Amniotic epithelial cell (primary cell): ENCODE measurements around the gene BBLN.
"Not testable (repeated sequence)": the region's sequence is repeated elsewhere in the genome, so short reads cannot be mapped to it uniquely, and the experiment has no call there.

Source experiments
- DNase-seq: peaks from one replicate; pipeline ENCODE4 v3.0.0-alpha.2; 2010; ENCODE audit warnings: low read depth

Gene BBLN

GRCh38 chr9:128124873-128125579, 35.0 kb upstream of the BBLN start:
- DNase-seq: peak; percentile 52

- DNase-seq: no peak
Observed at GRCh38 chr9:128125580-128126354, 34.3 kb upstream of the BBLN start.

GRCh38 chr9:128127568-128127989, 32.5 kb upstream of the BBLN start, which contains the start of gene PTGES2:
Gene PTGES2, minus strand, starts transcription at chr9:128127729. Its CDS starts 12 bp downstream, at chr9:128127717.
- peak; percentile 77 for DNase-seq

GRCh38 chr9:128127990-128128835, 31.9 kb upstream of the BBLN start:
- peak; percentile 93 for DNase-seq

GRCh38 chr9:128128836-128129590, 31.1 kb upstream of the BBLN start:
- no peak for DNase-seq

GRCh38 chr9:128129976-128130590, 30.0 kb upstream of the BBLN start:
- not testable (repeated sequence) for DNase-seq

- DNase-seq: not testable (repeated sequence)
Observed at GRCh38 chr9:128130651-128131050, 29.4 kb upstream of the BBLN start.

- DNase-seq: not testable (repeated sequence)
Observed at GRCh38 chr9:128131346-128131745, 28.7 kb upstream of the BBLN start.

- DNase-seq: not testable (repeated sequence)
Observed at GRCh38 chr9:128132139-128132538, 27.9 kb upstream of the BBLN start.

- not testable (repeated sequence) for DNase-seq
Observed at GRCh38 chr9:128135561-128135960, 24.5 kb upstream of the BBLN start.

- DNase-seq: peak; percentile 82
Observed at GRCh38 chr9:128136816-128137793, 23.0 kb upstream of the BBLN start.

GRCh38 chr9:128138001-128138400, 22.1 kb upstream of the BBLN start:
- no peak for DNase-seq

GRCh38 chr9:128139621-128140020, 20.4 kb upstream of the BBLN start:
- DNase-seq: no peak

GRCh38 chr9:128141604-128142003, 18.5 kb upstream of the BBLN start:
- DNase-seq: no peak

GRCh38 chr9:128142061-128142460, 18.0 kb upstream of the BBLN start:
- DNase-seq: no peak

GRCh38 chr9:128142596-128142995, 17.5 kb upstream of the BBLN start:
- DNase-seq: no peak

GRCh38 chr9:128143525-128144238, 16.4 kb upstream of the BBLN start:
- DNase-seq: no peak

- DNase-seq: no peak
Observed at GRCh38 chr9:128144239-128145181, 15.6 kb upstream of the BBLN start.
